Stimulated activated CD4-positive, alpha-beta T cell treated with anti-CD3 and anti-CD28 coated beads, Interleukin-4, amount 100 ng/mL, for 1 hour (primary cell): ENCODE results near the gene STXBP1.
"Not testable (repeated sequence)": the region's sequence is repeated elsewhere in the genome, so short reads cannot be mapped to it uniquely, and the experiment has no call there.

ENCODE experiments used
- DNase-seq: peaks from one replicate; pipeline ENCODE4 v3.0.0-alpha.2; 2020

The STXBP1 gene

DNA sequence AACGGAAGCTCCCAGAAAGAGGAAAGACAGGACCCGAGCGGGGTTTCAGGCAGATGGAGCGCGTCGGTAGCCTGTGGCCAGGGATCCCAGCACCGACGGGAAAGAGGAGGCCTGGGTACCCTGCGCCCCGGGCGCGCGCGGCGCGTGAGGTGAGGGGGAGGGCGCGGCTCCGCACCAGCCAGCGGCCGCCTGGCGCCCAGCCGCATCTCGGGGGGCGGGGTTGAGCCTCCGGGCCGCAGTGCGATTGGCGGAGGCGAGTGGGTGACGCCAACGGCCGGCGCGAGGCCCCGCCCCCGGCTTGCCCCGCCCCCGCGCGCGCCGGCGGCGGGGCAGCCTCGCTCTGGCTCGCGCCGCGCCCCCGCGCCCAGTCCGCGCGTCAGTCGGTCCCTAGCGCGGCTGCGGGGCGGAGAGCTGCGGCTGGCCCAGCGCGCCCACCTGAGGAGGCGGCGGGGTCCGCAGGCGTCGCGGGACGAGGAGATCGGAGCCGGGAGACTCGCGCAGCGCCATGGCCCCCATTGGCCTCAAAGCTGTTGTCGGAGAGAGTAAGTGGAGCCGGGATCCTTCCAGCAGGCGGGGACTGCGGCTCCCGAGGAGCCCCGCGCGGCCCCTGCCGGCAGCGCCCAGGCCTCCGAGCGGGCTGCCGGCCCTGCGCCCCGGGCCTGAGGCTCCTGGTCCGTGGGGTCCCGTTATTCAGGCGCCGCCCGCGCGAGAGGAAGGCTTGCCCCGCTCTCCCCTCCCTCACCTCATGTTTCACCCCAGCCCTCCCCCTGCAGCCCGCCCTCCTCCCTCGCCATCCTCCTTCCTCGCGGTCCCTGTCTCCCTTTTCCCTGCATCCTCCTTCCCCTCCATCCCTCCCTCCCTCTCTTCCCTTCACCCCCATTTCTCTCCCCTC is at the start of gene STXBP1:
TSS of gene STXBP1 (plus strand) at position 379 of the 892 bp plus-strand sequence. CDS start at position 506, 127 bp downstream.
- DNase-seq, result peak; percentile 87

DNA sequence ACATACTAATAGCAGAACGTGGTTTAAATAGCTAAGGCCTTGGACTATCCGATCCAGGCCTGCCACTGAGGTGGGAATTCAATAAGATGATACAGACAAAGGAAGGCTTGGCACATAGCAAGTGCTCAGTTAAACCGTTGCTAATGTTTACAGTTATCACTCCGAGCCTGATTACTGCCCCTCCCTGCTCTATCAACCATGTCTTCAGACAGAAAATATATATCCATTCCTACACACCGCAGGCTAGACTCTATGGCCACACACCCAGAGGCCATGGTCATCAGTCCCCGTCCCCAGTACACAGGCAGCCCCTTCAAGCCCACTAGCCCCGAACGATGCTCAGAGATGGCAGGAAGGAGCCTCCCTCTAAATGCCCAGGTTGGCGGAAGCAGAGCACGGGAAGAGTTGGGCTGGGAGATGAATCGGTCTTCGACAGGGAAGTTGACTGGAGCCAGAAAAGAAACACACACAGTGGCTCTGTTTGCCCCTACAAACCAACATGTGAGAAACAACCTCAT is 49.7 kb upstream of the STXBP1 start:
- DNase-seq, result no peak

GRCh38 chr9:127562841-127563401 is 49.2 kb upstream of the STXBP1 start:
- no peak for DNase-seq

GRCh38 chr9:127563579-127563978 is 48.5 kb upstream of the STXBP1 start:
- no peak for DNase-seq

GRCh38 chr9:127565231-127565630 is 46.8 kb upstream of the STXBP1 start:
- DNase-seq, result no peak

- DNase-seq, result no peak
Observed at GRCh38 chr9:127566351-127567001, 45.6 kb upstream of the STXBP1 start.

DNA sequence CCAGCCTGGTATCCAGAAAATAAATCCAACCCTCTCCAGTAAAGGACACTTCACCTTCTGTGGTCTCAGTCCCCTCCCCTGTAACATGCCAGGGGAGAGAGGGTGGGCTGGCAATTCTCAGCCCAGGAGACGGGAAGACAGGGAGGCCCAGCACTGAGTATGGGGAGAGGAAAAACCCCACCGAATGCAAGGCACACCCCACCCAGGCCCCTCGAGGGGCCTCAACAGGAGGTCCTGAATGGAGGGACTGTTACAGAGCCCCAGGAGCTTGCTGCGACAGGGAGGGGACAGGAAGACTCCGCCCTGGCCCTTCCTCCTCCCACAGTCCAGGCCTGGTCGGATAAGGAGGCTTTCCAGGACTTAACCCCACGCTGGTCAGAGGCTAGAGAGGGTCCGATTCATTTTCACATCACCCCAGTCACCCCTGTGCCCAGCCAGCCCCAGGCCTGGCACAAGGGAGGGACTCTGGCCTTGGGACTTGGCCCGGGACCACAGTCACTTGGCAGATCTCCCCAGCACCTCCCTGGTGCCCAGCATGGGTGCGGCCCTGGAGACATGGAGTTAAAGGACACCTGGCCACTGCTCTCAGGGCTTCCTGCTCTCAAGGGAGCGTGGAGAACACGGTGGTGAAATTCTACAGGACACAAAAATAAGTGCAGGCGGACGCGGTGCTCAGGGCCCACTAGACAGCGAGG is 44.9 kb upstream of the STXBP1 start:
- DNase-seq, result no peak

GRCh38 chr9:127567730-127568617 is 44.1 kb upstream of the STXBP1 start:
- peak; percentile 20 for DNase-seq

GRCh38 chr9:127568618-127568970 is 43.5 kb upstream of the STXBP1 start:
- peak; percentile 7 for DNase-seq

DNA sequence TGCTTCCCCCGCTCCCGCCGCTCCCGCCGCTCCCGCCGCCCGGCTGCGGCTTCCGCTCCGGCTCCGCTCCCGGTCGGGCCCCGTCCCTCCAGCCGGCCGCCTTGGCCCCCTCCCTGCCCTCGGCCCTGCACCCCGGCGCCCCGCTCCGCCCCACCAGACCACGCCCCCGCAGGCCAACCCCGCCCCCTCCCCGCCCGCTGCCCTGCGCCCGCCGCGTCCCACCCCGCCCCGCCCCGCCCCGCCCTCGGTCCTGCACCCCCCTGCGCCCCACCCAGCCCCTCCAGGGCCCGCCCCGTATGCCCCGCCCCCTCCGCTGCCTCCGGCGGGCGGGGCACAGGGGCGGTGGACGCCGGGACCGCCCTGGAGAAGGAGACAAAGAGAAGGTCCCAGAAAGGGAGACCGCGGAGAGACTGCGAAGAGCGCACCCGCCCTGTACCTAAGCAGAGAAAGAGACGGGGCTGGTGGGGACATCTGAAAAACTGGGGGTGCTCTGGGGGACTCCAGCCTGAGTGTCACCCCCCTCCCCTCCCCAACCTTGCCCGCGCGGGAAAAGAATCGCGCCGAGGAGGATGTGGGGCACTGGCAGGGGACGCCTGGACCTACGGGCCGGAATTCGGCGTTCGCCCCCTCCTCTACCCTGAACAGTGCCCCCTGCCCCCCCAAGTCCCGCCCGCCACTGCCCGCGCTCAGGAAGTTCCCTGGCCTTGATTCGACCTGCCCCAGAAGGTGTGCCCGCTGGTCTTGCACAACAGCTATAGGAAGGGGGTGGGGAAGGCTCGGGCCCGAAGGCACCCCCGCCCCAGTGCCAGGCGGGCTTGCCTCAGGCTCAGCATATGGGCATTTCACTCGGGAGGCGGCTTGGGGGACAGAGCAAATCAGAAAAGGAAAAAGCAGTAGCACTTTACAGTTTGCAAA is 42.8 kb upstream of the STXBP1 start:
- DNase-seq, result peak; percentile 72

- no peak for DNase-seq
Observed at GRCh38 chr9:127569886-127570401, 42.1 kb upstream of the STXBP1 start.

DNA sequence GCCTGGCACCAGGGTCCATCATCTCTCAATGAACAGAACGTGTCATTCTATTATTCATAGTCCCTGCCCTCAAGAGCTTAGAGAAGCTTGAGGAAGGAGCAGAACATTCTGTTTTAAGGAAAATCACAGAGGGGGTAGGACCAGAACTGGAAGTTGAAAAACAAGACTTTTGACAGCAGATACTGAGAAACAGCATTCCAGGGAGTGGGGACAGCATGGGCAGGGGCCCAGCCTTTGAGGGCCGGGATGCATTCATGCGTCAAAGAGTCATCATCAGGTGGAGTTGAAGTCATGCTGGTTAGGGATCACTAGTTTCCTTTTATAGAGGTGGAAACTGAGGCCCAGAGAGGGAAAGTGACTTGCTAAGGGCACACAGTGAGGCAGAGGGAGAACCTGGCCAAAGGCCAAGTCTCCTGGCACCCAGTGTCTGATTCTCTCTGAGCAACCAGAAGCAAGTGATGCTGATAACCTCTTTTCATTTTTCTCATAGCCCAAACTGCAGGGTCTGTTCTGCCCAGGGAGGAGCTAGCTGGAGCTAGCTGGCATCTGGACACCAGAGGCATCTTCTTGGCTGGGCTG is 41.5 kb upstream of the STXBP1 start:
- no peak for DNase-seq

DNA sequence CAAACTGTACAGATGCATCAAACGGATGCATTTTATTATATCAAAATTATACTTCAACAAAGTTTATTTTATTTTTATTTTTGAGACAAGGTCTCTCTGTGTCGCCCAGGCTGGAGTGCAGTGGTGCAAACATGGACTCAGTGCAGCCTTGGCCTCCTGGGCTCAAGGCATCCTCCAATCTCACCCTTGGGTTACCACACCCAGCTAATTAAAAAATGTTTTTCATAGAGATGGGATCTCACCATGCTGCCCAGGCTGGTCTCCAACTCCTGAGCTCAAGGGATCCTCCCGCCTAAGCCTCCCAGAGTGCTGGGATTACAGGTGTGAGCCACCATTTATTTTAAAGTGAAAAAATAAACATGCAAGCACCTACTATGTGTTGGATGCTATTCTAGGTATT is 40.1 kb upstream of the STXBP1 start:
- DNase-seq, result no peak

DNA sequence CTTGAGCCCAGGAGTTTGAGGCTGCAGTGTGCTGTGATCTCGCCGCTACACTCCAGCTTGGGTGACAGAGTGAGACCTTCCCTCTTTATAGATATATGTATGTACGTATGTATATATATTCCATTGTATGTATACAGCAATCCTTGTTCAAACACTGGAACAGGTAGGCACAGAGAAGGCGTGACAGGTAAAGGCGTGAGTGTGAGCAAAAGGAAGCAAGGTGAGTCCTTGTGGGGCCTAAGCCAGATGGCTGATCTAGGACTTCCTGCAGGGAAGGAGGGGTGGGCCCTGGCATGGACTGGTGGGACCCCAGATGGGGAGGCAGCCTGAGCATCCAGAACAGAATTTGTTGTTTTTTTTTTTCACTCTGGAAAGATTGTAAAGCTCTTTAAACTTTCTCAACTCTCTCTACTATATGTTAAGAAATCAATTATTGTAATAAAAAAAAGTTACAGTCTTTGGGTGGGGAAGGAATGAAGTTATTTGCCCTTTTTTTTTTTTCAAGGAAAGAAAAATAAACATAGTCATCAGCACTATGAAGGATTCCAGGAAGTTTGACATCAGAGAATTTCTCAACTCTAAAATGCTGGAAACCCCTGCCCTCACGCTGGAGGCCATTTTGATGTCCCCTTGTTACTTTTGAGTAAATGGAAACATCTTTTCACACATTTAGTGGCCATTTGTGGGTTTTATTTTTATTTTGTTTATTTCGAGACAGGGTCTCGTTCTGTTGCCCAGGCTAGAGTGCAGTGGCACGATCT is 38.9 kb upstream of the STXBP1 start:
- DNase-seq, result no peak

GRCh38 chr9:127574072-127574993 is 37.7 kb upstream of the STXBP1 start:
- peak; percentile 33 for DNase-seq

DNA sequence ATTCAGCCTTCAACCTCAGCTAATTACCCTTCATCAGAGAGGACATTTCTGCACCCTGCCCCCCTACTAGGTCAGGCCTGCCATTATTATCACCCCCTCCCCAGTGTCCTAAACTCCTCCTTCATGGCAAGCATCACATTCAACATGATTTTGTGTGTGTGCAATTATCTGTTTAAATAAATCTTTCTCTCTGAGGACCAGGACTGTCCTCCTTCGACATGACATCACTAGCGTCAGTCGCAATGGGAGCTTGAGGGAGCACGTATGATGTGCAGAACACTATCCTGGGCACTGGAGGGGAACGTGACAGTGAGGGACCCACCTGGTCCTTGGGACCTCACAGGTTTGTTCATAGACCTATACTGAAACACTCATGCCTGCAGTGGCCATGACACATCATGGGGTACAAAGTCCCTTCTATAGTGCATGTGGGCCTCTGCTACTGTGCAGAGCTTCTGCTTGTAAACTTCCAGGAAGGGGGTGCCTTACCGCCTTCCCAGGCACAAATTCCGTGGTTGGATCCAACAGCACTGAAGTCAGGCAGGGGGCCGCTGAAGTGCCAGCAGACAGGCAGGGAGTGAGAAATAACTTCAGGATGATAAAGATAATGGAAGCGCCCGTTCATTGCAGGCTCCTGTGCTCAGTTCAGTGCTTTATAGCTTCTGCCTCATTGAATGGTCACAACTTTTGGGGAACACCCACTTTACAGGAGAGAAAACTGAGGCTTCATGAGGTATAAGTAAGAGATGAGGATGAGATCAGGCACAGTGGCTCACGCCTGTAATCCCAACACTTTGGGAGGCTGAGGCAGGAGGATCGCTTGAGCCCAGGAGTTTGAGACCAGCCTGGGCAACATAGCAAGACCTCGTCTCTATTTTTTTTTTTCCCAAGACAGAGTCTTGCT is 36.0 kb upstream of the STXBP1 start:
- DNase-seq, result no peak

DNA sequence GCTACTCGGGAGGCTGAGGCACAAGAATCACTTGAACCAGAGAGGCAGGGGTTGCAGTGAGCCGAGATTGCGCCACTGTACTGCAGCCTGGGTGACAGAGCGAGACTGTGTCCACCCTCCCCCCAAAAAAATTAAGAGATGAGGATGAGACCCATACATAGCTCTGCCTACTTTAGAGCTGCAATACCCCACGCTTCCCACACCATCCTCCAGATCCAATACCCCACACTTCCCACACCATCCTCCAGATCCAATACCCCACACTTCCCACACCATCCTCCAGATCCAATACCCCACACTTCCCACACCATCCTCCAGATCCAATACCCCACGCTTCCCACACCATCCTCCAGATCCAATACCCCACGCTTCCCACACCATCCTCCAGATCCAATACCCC is 34.9 kb upstream of the STXBP1 start:
- DNase-seq, result not testable (repeated sequence)
